ENCODE data around the gene DNAJC3. TPM values are rescaled to one million over a fixed set of nuclear protein-coding genes. Genes with fewer than 3 reads are reported as not detected.

DNAJC3 gene
- total and polyA plus RNA-seq, 2 of the 8 experiments (the other 6 are each of a cell fraction or from before 2014, with no cell fraction given) = 4.3 to 24.1 TPM

DNA sequence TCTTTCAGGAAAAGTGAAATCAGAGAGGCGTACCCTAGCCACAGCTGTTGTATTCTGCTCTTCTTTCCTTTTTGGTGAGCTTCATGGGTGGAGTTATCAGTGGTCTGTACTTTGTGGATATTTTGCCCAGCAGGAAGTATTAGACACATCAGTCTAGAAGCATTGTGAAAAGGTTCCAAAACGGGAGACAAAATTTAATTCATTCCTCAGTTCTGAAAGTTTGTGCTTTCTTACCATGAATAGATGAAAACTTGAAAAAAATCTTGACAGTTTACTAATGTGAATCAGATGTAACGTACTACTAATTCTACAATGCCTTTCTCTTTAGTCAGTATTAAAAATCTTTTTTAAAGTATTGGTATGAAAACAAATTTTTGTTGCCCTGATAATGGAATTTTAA is 116.8 kb downstream of the DNAJC3 start:
- no peak overlapping the region for H2BK120ac ChIP-seq (replicated peaks; ENCODE audit: low read depth, low read length)
- 93% methylated on average over 3 of the region's 3 CpGs; no CpG with 5 or more reads in 1 of the 2 experiments for WGBS, 2 experiments (ENCODE audit: extremely low coverage in 1 of 2, insufficient coverage in 1 of 2, insufficient read length in 1 of 2, insufficient replicate concordance in 2 of 2, low coverage in 1 of 2, low lambda C conversion rate in 2 of 2, missing lambda C conversion rate in 1 of 2)
- DNase-seq (ENCODE audit: low read depth in 1 of 2, low spot score in 2 of 2) (no peak), FAIRE-seq (no peak)
- H3K56ac ChIP-seq (replicated peaks; ENCODE audit: insufficient read length, low read depth, low read length) = no peak overlapping the region
- H3K9ac ChIP-seq (replicated peaks in 1 of 4; ENCODE audit: extremely low read depth in 1 of 4, low read depth in 3 of 4, low read length in 3 of 4) = no peak overlapping the region
- no peak overlapping the region for H4K5ac ChIP-seq (ENCODE audit: insufficient read length, low read depth, low read length)
- ChIA-PET POLR2A (ENCODE audit: partially characterized antibody) (no interaction called here), CTCF (ENCODE audit: partially characterized antibody) (interaction anchor here (0.6 kb wide), 1 partner anchor 50 kb away, joined by 3 read pairs; no protein-coding TSS in a partner anchor)
- no peak overlapping the region for H2BK5ac ChIP-seq (ENCODE audit: low read depth, low read length)
- no peaks in the 10 kb centered on the region for H3K9me3 ChIP-seq (ENCODE audit: insufficient read depth in 2 of 2, low read depth in 1 of 2, low read length in 1 of 2)
- no peak overlapping the region for H3K27ac ChIP-seq (ENCODE audit: low read depth, low read length)
- H3K27me3 ChIP-seq (replicated peaks in 1 of 4; ENCODE audit: control insufficient read depth in 3 of 4, extremely low read depth in 1 of 4, insufficient read depth in 3 of 4, low read length in 3 of 4) = no peaks in the 10 kb centered on the region
- H3K36me3 ChIP-seq (ENCODE audit: control insufficient read depth in 2 of 4, insufficient read depth in 4 of 4, low read length in 3 of 4) = peaks cover 0 to 7% (median 1%) of the 10 kb centered on the region in 4 experiments; a peak in 5 of 8 replicates
- H3K18ac ChIP-seq (ENCODE audit: extremely low read depth, low read length) = no peak overlapping the region
- no peak overlapping the region for H3K4ac ChIP-seq (replicated peaks; ENCODE audit: insufficient read length, low read depth, low read length)
- H3K23ac ChIP-seq (ENCODE audit: insufficient read length) = no peak overlapping the region
- H2BK20ac ChIP-seq (ENCODE audit: low read length) = no peak overlapping the region
- H4K91ac ChIP-seq (replicated peaks; ENCODE audit: insufficient read length, low read length) = no peak overlapping the region
- H2BK12ac ChIP-seq (ENCODE audit: low read depth, low read length) = no peak overlapping the region
- H2AK5ac ChIP-seq (ENCODE audit: low read depth, low read length) = no peak overlapping the region
- no peak overlapping the region for H3K4me2 ChIP-seq (ENCODE audit: insufficient read depth in 1 of 2, low read depth in 2 of 2, low read length in 2 of 2)
- TF ChIP-seq RXRA (IDR thresholded peaks at IDR 0.05; ENCODE audit: insufficient read depth, low read depth, low read length) (no peak), SUZ12 (IDR thresholded peaks at IDR 0.05; ENCODE audit: low read length) (no peak), SAP30 (IDR thresholded peaks at IDR 0.05; ENCODE audit: insufficient read depth, insufficient replicate concordance, low read length) (no peak), JUND (IDR thresholded peaks at IDR 0.05; ENCODE audit: low read length) (no peak), TBP (IDR thresholded peaks at IDR 0.05; ENCODE audit: low read depth, low read length) (no peak), TAF1 (IDR thresholded peaks at IDR 0.05; ENCODE audit: low read depth, low read length) (no peak), KDM5A (IDR thresholded peaks at IDR 0.05; ENCODE audit: low read length) (no peak), SP1 (IDR thresholded peaks at IDR 0.05; ENCODE audit: low read depth, low read length) (no peak), KDM1A (IDR thresholded peaks at IDR 0.05; ENCODE audit: borderline replicate concordance, low read length) (no peak), SIX5 (IDR thresholded peaks at IDR 0.05; ENCODE audit: low read depth, low read length) (no peak)
- TF ChIP-seq, protein P1, sequence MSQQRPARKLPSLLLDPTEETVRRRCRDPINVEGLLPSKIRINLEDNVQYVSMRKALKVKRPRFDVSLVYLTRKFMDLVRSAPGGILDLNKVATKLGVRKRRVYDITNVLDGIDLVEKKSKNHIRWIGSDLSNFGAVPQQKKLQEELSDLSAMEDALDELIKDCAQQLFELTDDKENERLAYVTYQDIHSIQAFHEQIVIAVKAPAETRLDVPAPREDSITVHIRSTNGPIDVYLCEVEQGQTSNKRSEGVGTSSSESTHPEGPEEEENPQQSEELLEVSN (IDR thresholded peaks at IDR 0.05) = no peak
- no peak overlapping the region for H3K4me3 ChIP-seq (ENCODE audit: extremely low read depth in 1 of 4, insufficient read depth in 2 of 4, low read depth in 3 of 4, low read length in 4 of 4)
- H3K23me2 ChIP-seq (ENCODE audit: low read depth, low read length) = no peaks in the 10 kb centered on the region
- no peaks in the 10 kb centered on the region for H3K79me1 ChIP-seq (ENCODE audit: low read depth, low read length)
- H3K4me1 ChIP-seq (replicated peaks in 1 of 4; ENCODE audit: control insufficient read depth in 3 of 4, insufficient read depth in 4 of 4, low read length in 3 of 4) = no peaks in the 10 kb centered on the region
- no peak overlapping the region for H2BK15ac ChIP-seq (ENCODE audit: low read length)
- no peak overlapping the region for H2AFZ ChIP-seq (ENCODE audit: low read length)
- H3K79me2 ChIP-seq (ENCODE audit: control insufficient read depth in 1 of 2, insufficient read depth in 2 of 2, low read length in 2 of 2) = no peaks in the 10 kb centered on the region
- no peak overlapping the region for H4K8ac ChIP-seq (ENCODE audit: extremely low read depth, insufficient read depth, low read length)
- no peak overlapping the region for H3K14ac ChIP-seq (ENCODE audit: insufficient read length)
- H4K20me1 ChIP-seq (replicated peaks in 1 of 2; ENCODE audit: control insufficient read depth in 1 of 2, insufficient read depth in 2 of 2, low read length in 2 of 2) = no peaks in the 10 kb centered on the region
